ENCODE data around the gene TNXB.
"Not testable (repeated sequence)": the region's sequence is repeated elsewhere in the genome, so short reads cannot be mapped to it uniquely, and the experiment has no call there.

TNXB gene

GRCh38 chr6:32109114-32109764 lies at the start of gene TNXB:
TSS of gene TNXB (minus strand) at chr6:32109338. CDS start at chr6:32098198, 11,140 bp downstream.
- no peak for DNase-seq (ENCODE audit: low spot score)

DNA sequence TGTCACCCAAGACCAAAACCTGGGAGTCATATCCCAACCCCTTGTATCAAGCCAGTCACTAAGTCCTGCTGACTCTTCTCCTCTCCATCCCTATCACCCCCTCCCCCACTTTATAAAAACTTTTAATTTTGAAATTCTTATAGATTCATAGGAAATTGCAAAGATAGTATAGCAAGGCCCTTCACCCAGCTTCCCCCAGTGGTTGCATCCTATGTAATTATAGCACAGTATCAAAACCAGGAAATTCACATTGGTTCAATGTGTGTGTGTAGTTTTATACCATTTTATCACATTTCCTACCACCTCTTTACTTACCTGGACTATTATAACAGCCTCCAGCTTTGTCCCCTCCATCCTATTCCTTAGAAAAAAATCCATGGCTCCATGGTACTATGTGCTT lies 48.9 kb upstream of the TNXB start:
- no peak for DNase-seq (ENCODE audit: low spot score)

DNA sequence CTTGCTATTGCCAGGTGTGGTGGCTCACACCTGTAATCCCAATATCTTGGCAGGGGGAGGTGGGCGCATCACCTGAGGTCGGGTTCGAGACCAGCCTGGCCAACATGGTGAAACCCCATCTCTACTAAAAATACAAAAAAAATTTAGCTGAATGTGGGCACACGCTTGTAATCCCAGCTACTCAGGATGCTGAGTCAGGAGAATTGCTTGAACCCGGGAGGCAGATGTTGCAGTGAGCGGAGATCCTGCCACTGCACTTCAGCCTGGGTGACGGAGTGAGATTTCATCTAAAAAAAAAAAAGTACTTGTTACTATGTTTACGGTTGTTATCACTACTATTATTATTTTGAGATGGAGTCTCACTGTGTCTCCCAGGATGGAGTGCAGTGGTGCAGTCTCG lies 47.8 kb upstream of the TNXB start:
- no peak for DNase-seq (ENCODE audit: low spot score)

- DNase-seq (ENCODE audit: low spot score) = peak; percentile 63
Measured at GRCh38 chr6:32154514-32155161, 45.5 kb upstream of the TNXB start.

- DNase-seq (ENCODE audit: low spot score) = peak; percentile 54
Measured at GRCh38 chr6:32153564-32154513, 44.7 kb upstream of the TNXB start, which contains the start of gene PPT2. TSS of gene PPT2 (plus strand) at chr6:32154141. CDS start at chr6:32154595, 454 bp downstream.

- no peak for DNase-seq (ENCODE audit: low spot score)
Measured at GRCh38 chr6:32152769-32153563, 43.8 kb upstream of the TNXB start.

GRCh38 chr6:32151863-32152768 lies 43.0 kb upstream of the TNXB start, which contains the start of gene PRRT1:
TSS of gene PRRT1 (minus strand) at chr6:32151939. CDS start at chr6:32151827, 112 bp downstream.
- DNase-seq (ENCODE audit: low spot score) = no peak

DNA sequence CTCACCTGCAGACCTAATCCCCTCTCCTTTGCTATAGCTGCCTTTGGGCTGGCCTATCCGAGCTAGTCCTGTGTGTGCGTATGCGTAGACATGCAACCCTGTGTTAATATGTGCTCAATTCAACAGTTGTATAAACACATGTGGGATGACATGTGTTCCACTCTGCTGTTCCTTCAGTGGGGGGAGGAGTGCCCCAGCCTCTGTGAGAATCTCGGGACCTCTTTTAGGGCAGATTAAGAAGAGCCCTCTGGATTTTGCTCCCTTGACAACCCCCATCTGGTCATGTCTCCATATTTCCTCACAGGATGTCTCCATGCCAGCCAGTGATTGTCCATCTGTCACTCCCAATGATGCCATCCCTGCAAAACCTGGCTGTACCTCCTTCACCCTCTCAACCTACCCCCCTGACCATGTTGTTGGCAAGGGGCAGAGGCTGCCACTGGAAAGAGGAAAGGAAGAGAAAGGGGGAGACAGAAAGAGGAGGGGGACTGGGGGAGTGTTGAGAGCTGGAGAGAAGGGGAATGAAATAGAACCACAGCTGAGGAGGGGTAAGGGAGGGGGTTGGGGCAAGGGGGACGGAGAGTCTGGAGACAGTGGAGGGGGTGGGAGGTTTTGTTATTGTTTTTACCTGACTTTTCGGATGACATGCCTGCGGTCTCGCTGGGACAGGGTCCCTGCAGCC lies 42.2 kb upstream of the TNXB start:
- no peak for DNase-seq (ENCODE audit: low spot score)

- no peak for DNase-seq (ENCODE audit: low spot score)
Measured at GRCh38 chr6:32149932-32150870, 41.1 kb upstream of the TNXB start.

DNA sequence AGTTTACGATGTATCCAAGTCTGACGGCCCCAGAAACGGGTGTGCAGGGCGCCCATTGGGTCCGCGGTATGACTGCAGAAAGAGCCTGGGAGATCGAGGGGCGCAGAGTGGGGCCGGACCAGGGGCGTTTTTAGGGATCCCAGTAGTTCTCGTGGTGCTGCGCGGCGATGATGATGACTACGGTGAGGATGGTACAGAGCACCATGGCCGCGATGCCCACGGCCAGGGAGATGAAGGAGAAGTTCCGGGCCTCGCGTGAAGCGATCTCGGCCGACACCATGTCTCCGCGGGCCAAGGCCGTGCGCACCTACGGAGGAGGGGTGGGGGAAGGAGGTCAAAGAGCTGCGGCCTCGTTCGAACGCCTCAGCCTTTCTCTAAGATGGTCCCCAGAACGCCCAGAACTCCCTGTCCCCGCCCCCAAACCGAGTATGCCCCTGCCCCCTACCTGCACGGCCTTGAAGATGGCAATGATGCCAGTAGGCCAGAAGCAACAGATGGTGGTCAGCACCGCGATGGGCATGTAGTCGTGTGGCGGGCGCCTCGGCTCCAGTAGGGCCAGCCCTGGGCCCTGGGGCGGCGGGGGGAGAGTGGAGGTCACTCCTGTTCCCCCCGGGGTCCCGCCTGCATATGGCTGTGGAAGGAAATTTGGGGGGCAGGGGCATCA lies 40.1 kb upstream of the TNXB start:
- DNase-seq (ENCODE audit: low spot score) = no peak

DNA sequence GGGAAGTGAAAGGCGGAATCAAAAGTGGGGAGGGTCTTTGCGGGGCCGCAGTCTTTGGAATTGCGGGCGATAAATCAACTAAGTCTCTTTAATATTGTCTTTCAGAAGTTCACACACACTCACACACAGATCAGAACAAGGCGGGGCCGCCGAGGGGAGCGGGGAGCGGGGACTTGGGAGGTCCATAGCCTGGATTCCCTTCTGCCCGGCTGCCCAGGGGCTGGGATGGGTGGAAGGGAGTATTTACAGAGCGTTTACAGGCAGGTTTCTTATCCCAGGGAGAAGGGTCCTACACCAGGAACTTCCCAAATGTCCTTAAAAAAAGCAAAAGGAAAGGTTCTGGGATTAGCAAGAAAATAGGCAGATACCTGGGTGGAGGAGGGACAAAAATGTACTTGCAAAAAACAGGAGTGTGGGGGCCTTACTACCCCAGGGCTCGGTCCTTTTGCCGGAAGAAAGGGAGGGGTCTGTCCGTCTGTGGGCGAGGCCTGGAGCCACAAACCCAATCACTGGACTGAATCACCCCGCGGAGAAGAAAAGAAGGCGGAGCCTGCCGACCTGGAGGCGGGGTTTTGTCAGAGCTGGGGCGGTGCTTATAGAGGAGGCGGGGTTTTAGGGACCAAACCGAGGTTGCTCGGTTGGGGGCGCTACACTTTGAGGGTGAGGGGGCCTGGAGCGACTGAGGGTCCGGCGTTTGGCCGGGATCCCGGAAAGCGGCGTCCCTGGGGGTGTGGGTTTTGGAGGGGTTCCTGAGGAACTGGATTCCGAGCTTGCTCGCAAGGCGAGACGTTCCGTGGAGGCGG lies 39.4 kb upstream of the TNXB start:
- peak; percentile 41 for DNase-seq (ENCODE audit: low spot score)

DNA sequence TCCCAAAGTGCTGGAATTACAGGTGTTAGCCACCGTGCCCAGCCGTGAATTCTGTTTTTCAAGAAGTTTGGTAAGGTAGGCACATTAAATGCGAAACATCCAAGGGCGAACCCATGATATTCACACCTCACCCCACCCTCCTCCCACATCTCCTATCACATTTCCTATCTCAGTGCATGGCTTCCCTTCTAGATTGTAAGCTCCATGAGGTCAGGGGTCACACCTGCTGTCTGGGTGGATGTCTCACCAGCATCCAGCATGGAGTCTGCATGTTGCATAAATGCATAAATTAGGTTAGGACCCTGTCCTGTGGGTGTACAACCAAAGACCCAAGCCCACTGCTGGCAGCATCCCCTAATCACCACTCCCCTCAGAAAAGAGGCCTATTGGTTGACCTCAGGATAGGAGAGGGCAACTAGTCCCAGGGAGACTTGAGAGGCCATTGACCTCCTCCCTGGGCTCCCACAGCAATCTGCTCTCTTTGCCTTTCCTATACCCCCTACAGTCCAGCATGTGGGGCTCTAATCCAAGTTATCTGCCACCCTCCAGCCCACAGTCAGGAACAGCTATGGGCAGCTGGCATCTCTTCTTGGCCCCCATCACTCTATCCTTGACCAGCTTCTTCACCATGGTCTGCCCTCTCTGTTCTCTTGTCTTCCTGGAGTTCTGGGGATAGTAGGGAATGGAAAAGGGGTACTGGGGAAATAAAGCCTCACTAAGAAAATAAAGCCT lies 38.4 kb upstream of the TNXB start:
- DNase-seq (ENCODE audit: low spot score) = no peak

GRCh38 chr6:32146687-32147086 lies 37.5 kb upstream of the TNXB start:
- DNase-seq (ENCODE audit: low spot score) = no peak

- no peak for DNase-seq (ENCODE audit: low spot score)
Measured at GRCh38 chr6:32146287-32146686, 37.1 kb upstream of the TNXB start.

DNA sequence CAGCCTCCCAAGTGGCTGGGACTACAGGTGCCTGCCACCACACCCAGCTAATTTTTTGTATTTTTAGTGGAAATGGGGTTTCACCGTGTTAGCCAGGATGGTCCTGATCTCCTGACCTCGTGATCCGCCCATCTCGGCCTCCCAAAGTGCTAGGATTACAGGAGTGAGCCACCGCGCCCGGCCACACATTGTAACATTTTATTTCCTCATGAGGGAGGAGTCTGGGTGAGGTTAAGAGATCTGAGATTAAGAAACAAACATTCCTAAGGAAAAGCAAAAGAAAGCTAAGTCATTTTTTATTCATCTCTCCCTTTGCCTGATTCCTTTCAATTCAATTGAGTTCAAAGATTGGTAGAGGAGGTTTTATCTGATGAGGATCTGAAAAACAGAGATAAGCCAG lies 35.1 kb upstream of the TNXB start:
- not testable (repeated sequence) for DNase-seq (ENCODE audit: low spot score)

- no peak for DNase-seq (ENCODE audit: low spot score)
Measured at GRCh38 chr6:32140420-32141046, 31.4 kb upstream of the TNXB start.

Measured in activated CD4-positive, alpha-beta T cell treated with anti-CD3 and anti-CD28 coated beads, Interleukin-2, Interleukin-4, amounts not matched to agents 100 ng/mL and 50 ng/mL, durations not matched to agents 16 hours and 8 hours (primary cell).